Bronchial epithelial cell (primary cell): ENCODE data around the gene RPRD2. TPM values are rescaled to one million over a fixed set of nuclear protein-coding genes. Genes with fewer than 3 reads are reported as not detected.
"Not testable (repeated sequence)": the region's sequence is repeated elsewhere in the genome, so short reads cannot be mapped to it uniquely, and the experiment has no call there.

Source experiments
- DNase-seq: peaks from one replicate; pipeline ENCODE4 v3.0.0-alpha.2; 2010; ENCODE audit warnings: low read depth
- FAIRE-seq: peaks from 2 replicates; lab custom pipeline; 2011; peaks lifted over from hg19 to GRCh38; lab: Jason Lieb, UNC
- H3K27me3 ChIP-seq: 2 replicates; pipeline ENCODE4 v1.5.1; 2011; ENCODE audit warnings: low read length; ENCODE audit not compliant: control insufficient read depth, insufficient read depth
- H3K36me3 ChIP-seq: 2 replicates; pipeline ENCODE4 v1.5.1; 2011; ENCODE audit warnings: low read length; ENCODE audit not compliant: control insufficient read depth, insufficient read depth
- H3K4me3 ChIP-seq: 2 replicates; pipeline ENCODE4 v1.5.1; 2011; ENCODE audit warnings: mild to moderate bottlenecking, low read depth, low read length, control low read depth
- total RNA-seq: library from RNA; depleted of rRNA; stranded (reverse); fragments of >200 nt; gene quantifications from 2 replicates; pipeline ENCODE4 v1.2.1, GENCODE V29; 2014
- TF ChIP-seq, protein P1 (sequence below): IDR thresholded peaks from 2 replicates; pipeline ENCODE4 v1.5.1; 2011; ENCODE audit warnings: mild to moderate bottlenecking, moderate library complexity, low read length, control low read depth, inconsistent platforms; ENCODE audit not compliant: insufficient read depth, severe bottlenecking

The RPRD2 gene
- total RNA-seq = 4.5 and 6.4 TPM in 2 replicates

DNA sequence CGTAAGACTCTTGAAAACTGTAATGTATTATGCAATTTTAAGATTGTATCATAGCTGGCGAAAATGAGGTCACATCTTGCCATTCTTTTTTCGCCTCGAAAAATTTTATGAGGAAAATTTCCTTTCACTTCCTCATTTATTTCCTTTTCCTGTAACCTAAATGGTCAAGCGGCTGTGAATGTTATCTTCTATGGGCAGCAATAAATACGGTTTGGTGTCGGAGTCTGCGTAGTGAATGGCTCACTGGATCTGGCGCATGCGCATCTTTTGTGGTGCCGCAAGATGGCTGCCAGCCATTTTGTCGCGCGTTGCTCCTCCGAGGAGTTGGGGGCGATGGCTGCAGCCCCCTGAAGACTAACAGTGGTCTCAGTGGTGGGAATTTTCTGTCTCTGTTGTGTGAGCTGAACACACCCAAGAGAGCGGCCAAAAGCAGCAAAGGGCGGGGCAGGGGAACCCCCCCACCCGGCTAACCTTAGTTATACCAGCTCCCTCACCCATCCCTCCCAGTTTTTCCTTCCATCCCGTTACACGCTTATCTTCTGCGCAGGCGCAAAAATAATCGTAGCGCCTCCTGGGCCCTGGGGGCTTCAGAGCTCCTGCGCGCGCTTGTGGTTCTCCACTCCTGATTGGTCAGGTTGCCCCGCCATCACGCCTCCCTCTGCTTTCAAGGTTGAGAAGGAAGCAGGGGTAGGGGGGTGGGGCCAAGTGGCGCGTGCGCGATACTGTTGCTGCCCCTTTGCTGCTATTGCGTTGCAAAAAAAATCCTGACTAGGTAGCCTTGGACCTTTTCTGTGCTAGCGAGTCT is at the start of gene RPRD2:
Gene RPRD2, plus strand, starts transcription at position 722 of the 805 bp plus-strand sequence. CDS start 568 bp downstream, outside the sequence.
- TF ChIP-seq, protein P1, sequence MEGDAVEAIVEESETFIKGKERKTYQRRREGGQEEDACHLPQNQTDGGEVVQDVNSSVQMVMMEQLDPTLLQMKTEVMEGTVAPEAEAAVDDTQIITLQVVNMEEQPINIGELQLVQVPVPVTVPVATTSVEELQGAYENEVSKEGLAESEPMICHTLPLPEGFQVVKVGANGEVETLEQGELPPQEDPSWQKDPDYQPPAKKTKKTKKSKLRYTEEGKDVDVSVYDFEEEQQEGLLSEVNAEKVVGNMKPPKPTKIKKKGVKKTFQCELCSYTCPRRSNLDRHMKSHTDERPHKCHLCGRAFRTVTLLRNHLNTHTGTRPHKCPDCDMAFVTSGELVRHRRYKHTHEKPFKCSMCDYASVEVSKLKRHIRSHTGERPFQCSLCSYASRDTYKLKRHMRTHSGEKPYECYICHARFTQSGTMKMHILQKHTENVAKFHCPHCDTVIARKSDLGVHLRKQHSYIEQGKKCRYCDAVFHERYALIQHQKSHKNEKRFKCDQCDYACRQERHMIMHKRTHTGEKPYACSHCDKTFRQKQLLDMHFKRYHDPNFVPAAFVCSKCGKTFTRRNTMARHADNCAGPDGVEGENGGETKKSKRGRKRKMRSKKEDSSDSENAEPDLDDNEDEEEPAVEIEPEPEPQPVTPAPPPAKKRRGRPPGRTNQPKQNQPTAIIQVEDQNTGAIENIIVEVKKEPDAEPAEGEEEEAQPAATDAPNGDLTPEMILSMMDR = no peak
- DNase-seq = peak; percentile 96
- Histone ChIP-seq H3K4me3 (peak within 1 kb of the TSS; percentile 47), H3K36me3 (no peaks in the 10 kb centered on the region), H3K27me3 (no peaks in the 10 kb centered on the region)
- no peak for FAIRE-seq

DNA sequence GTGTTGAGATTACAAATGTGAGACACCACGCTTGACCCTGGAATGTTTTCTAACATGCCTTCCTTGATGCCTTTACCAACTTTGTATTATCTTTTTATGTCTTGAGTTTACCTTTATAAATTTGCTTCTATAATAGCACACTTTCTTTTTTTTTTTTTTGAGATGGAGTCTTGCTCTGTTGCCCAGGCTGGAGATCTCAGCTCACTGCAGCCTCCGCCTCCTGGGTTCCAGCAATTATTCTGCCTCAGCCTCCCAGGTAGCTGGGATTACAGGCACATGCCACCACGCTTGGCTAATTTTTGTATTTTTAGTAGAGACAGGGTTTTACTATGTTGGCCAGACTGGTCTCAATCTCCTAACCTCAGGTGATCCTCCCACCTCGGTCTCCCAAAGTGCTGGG is 49.3 kb upstream of the RPRD2 start:
- not testable (repeated sequence) for H3K36me3 ChIP-seq, FAIRE-seq, H3K27me3 ChIP-seq, H3K4me3 ChIP-seq, DNase-seq

DNA sequence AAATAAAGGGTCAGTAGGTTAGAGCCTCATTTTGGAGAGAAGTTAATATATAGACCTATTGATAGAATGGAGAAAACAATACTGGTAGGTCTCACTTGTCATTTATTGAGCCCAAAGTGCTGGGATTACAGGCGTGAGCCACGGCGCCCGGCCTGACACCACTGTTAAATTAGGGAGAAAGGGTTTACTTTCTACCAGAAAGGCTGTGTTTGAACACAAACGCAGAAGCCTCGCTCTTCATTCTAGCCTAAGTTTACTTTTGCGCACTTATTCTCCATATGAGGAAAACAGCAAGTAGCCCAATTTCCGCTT is 43.3 kb upstream of the RPRD2 start:
- H3K36me3 ChIP-seq = peaks cover 6% of the 10 kb centered on the region
- no peak for FAIRE-seq
- H3K4me3 ChIP-seq = peak overlapping the region; percentile 79
- TF ChIP-seq, protein P1 = no peak
- no peaks in the 10 kb centered on the region for H3K27me3 ChIP-seq
- no peak for DNase-seq

DNA sequence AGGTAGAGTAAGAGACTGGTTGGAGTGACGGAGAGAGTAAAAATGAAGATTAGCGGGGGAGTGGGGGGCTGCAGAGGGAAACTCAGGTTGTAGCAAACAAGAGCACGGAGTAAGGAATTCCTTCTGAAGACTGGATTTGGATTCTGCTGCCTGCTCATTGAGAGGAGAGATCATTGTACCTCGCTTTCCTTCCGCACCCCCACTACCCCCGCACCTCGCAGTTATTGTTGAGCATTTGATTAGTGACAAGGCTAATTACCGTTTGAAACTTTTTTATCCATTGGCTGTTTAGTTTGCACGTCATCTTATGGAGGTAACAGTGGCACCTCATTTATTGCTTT is 42.2 kb upstream of the RPRD2 start:
- Histone ChIP-seq H3K27me3 (no peaks in the 10 kb centered on the region), H3K36me3 (peaks cover 9% of the 10 kb centered on the region), H3K4me3 (peak overlapping the region; percentile 79)
- DNase-seq (peak; percentile 12), FAIRE-seq (no peak)
- TF ChIP-seq, protein P1 = no peak

DNA sequence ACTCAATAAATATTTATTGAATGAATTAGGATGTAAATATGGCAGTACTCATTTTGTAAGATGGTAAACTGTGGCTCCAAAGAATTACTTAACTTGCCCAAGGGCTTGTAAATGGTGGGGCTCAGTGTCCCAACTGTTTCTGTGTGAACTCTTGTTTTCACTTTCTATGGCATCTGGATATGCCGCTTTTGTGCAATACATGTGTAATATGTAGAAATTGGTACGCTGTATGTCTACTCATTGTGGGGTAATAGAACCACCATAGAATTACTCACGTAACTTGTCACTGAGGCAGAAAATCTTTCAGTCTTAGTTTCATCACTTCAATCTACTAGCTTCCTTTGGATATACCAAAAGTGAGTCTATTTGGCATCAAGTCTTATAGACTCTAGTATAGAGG is 41.6 kb upstream of the RPRD2 start:
- TF ChIP-seq, protein P1 = no peak
- Histone ChIP-seq H3K27me3 (no peaks in the 10 kb centered on the region), H3K36me3 (peaks cover 10% of the 10 kb centered on the region), H3K4me3 (peak overlapping the region; percentile 79)
- DNase-seq (peak; percentile 12), FAIRE-seq (no peak)

DNA sequence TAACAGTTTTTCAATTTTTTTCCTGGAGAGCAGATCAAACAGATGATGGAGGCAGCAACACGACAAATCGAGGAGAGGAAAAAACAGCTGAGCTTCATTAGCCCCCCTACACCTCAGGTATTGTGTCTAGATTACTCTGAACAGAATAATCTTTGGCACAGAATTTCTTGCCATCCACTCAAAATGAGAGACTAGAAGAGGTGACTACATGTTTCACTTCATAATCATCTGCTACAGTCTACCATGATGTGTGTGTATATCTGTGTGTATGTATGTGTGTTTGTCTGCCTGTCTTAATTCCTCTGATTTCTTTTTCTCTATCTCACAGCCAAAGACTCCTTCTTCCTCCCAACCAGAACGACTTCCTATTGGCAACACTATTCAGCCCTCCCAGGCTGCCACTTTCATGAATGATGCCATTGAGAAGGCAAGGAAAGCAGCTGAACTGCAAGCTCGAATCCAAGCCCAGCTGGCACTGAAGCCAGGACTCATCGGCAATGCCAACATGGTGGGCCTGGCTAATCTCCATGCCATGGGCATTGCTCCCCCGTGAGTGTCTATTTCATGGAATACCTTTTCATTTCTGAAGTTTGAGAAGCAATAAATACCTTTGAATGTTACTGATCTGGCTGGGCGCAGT is 31.2 kb upstream of the RPRD2 start:
- no peak for DNase-seq
- H3K4me3 ChIP-seq = no peak overlapping the region
- H3K36me3 ChIP-seq = peaks cover 20% of the 10 kb centered on the region
- FAIRE-seq = no peak
- H3K27me3 ChIP-seq = no peaks in the 10 kb centered on the region
- TF ChIP-seq, protein P1 = no peak
